GM21576 (cell line): ENCODE measurements around the gene SFI1.

Experiments used
- ATAC-seq: cut with Tn5 transposase; IDR thresholded peaks from one replicate; pipeline ENCODE4 v1.9.1; 2021; ENCODE audit warnings: mild to moderate bottlenecking, moderate library complexity; ENCODE audit not compliant: unreplicated experiment

SFI1 gene

GRCh38 chr22:31661851-31662667, 165.7 kb downstream of the SFI1 start, which contains the start of gene PISD:
TSS of gene PISD (minus strand) at chr22:31662215. CDS start at chr22:31662208, 7 bp downstream.
- ATAC-seq = peak; percentile 79

- ATAC-seq = no peak
Measured at GRCh38 chr22:31662668-31663037, 166.3 kb downstream of the SFI1 start.
